ENCODE measurements around the gene NACC2. TPM values are rescaled to one million over a fixed set of nuclear protein-coding genes. Genes with fewer than 3 reads are reported as not detected.

NACC2 gene
- total RNA-seq, 4 donors from 2014 or later = 45.6 to 55.7 (median 49.8) TPM

DNA sequence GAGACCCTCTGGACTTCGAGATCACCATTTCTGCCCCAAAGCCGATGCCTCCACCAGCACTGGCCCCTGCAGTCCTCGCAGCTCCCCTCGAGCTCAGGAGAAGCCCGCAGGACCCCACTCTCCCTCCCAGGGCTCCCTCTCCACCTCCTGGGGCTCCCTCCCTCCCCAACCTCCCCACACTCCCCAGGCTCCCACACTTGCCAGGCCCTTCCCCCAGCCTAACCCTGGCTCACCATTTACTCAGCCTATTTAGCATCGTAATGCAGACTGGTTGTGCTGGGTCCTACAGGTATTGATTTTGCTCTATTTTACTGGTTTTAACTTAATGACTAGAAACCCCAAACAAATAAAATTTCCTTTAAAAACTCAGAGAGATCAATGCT, 47.3 kb upstream of the NACC2 start:
- no peaks in the 10 kb centered on the region for H3K9me3 ChIP-seq
- no peak overlapping the region for H3K27ac ChIP-seq
- no peaks in the 10 kb centered on the region for H3K36me3 ChIP-seq
- no peaks in the 10 kb centered on the region for H3K4me1 ChIP-seq
- TF ChIP-seq EP300 (IDR thresholded peaks at IDR 0.05) = no peak
- no peak for TF ChIP-seq CTCF (IDR thresholded peaks at IDR 0.05)
- no peak for TF ChIP-seq POLR2A (IDR thresholded peaks at IDR 0.05)
- H3K27me3 ChIP-seq = peaks cover 0 to 66% of the 10 kb centered on the region in 2 donors
- 74 to 84% methylated on average over 6 of the region's 6 CpGs for WGBS, 2 donors
- DNase-seq (ENCODE audit: low spot score in 2 of 2) = no peak
- no peak overlapping the region for H3K4me3 ChIP-seq

DNA sequence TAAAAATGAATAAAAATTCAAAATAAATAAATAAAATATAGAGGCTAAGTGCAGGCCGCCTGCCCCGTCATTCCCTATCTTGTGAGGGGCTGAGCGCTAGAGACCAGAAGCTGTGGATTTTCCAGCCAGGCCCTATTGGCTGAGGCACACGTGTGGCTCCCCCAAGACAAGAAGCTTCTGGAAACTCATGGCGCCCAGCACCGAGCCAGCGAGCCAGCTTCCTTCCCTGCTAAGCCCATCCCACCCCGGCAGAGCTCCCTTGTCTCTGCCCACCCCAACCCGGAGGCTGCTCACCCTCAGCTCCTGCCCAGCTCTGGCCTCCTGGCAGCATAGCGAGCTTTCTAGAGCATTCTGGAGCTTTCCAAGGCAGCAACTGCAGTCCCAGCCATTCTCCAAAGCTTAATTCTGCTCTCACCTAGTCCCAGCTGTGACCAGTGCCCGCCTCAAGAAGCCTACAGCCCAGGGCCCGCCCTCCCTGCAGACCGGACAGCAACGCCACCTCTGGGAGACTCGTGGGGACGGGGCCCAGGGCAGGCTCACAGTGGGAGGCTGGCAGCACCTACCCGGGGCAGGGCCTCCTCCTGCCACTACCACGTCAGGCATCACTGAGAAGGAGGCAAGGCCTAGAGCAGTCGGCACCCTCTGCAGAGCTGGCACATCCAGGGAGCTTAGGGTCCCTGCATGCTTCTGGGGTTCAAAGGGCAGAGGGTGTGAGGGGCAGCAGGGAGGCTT, 46.8 kb upstream of the NACC2 start:
- peaks cover 0 to 66% of the 10 kb centered on the region in 2 donors for H3K27me3 ChIP-seq
- no peaks in the 10 kb centered on the region for H3K36me3 ChIP-seq
- no peak for DNase-seq (ENCODE audit: low spot score in 2 of 2)
- TF ChIP-seq CTCF (IDR thresholded peaks at IDR 0.05) = no peak
- no peak for TF ChIP-seq POLR2A (IDR thresholded peaks at IDR 0.05)
- TF ChIP-seq EP300 (IDR thresholded peaks at IDR 0.05) = no peak
- 72 to 80% methylated on average over 16 to 17 of the region's 19 CpGs for WGBS, 2 donors
- no peak overlapping the region for H3K27ac ChIP-seq
- H3K9me3 ChIP-seq = no peaks in the 10 kb centered on the region
- H3K4me3 ChIP-seq = no peak overlapping the region
- no peaks in the 10 kb centered on the region for H3K4me1 ChIP-seq

GRCh38 chr9:136140966-136141365, 45.9 kb upstream of the NACC2 start:
- no peak for TF ChIP-seq CTCF (IDR thresholded peaks at IDR 0.05)
- 61 to 63% methylated on average over 14 of the region's 14 CpGs for WGBS, 2 donors
- no peaks in the 10 kb centered on the region for H3K4me1 ChIP-seq
- H3K4me3 ChIP-seq = no peak overlapping the region
- H3K27me3 ChIP-seq = peaks cover 0 to 66% of the 10 kb centered on the region in 2 donors
- H3K36me3 ChIP-seq = no peaks in the 10 kb centered on the region
- H3K9me3 ChIP-seq = no peaks in the 10 kb centered on the region
- DNase-seq (ENCODE audit: low spot score in 2 of 2) = no peak
- H3K27ac ChIP-seq = no peak overlapping the region

DNA sequence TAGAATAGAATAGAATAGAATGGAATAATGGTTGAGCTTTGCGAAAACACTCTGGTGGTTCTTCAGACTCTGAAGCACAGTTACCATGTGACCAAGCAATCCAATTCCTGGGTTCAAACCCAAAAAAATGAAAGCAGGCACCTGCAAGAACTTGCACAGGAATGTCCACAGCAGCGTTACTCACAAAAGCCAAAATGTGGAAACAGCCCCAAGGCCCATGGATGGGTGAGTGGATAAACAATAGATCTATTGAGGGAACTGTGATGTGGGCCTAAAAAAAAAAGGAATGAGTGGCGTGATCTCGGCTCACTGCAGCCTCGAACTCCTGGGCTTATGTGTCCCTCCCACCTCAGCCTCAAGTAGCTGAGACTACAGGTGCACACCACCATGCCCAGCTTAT, 45.0 kb upstream of the NACC2 start:
- no peak overlapping the region for H3K4me3 ChIP-seq
- H3K9me3 ChIP-seq = no peaks in the 10 kb centered on the region
- WGBS, 2 donors = 58 to 68% methylated on average over 5 of the region's 5 CpGs
- H3K27me3 ChIP-seq = peaks cover 0 to 66% of the 10 kb centered on the region in 2 donors
- DNase-seq (ENCODE audit: low spot score in 2 of 2) = no peak
- no peak overlapping the region for H3K27ac ChIP-seq
- H3K36me3 ChIP-seq = no peaks in the 10 kb centered on the region
- H3K4me1 ChIP-seq = no peaks in the 10 kb centered on the region
- TF ChIP-seq POLR2A (IDR thresholded peaks at IDR 0.05) (no peak), CTCF (IDR thresholded peaks at IDR 0.05) (no peak), EP300 (IDR thresholded peaks at IDR 0.05) (no peak)

GRCh38 chr9:136138566-136138965, 43.5 kb upstream of the NACC2 start:
- Histone ChIP-seq H3K36me3 (no peaks in the 10 kb centered on the region), H3K27ac (no peak overlapping the region), H3K4me1 (peaks cover 0 to 4% (median 3%) of the 10 kb centered on the region in 4 donors), H3K9me3 (no peaks in the 10 kb centered on the region), H3K27me3 (peaks cover 0 to 66% of the 10 kb centered on the region in 2 donors), H3K4me3 (no peak overlapping the region)
- TF ChIP-seq CTCF (IDR thresholded peaks at IDR 0.05) (no peak), EP300 (IDR thresholded peaks at IDR 0.05) (no peak), POLR2A (IDR thresholded peaks at IDR 0.05) (no peak)
- no peak for DNase-seq (ENCODE audit: low spot score in 2 of 2)
- WGBS, 2 donors = 10 to 25% methylated on average over 6 to 9 of the region's 9 CpGs
